Omental fat pad (tissue), 4 donors: ENCODE data around the gene SYNPR. TPM values are rescaled to one million over a fixed set of nuclear protein-coding genes. Genes with fewer than 3 reads are reported as not detected.

Experiments
- ATAC-seq: fragments of 150-250 bp; one replicate; pipeline ENCODE4 v1.9.1; 2016; ENCODE audit warnings: mild to moderate bottlenecking, moderate library complexity; ENCODE audit not compliant: low FRiP score
- DNase-seq: peaks from one replicate; pipeline ENCODE4 v3.0.0-alpha.2; 2019; ENCODE audit warnings: low spot score
- total RNA-seq, 4 donors: library from RNA; depleted of rRNA; stranded (reverse); fragments of >200 nt; gene quantifications; one replicate each; pipeline ENCODE4 v1.1.0, GENCODE V29; 2016
- TF ChIP-seq, protein P1 (sequence below), 3 donors: fragments of 450-650 bp; IDR thresholded peaks; one replicate each; pipeline ENCODE4 v1.5.1; 2016 to 2017; ENCODE audit warnings: antibody characterized with exemption in 3 of 3, mild to moderate bottlenecking in 3 of 3, moderate library complexity in 2 of 3

The SYNPR gene
- total RNA-seq, 4 donors from 2014 or later = not detected

DNA sequence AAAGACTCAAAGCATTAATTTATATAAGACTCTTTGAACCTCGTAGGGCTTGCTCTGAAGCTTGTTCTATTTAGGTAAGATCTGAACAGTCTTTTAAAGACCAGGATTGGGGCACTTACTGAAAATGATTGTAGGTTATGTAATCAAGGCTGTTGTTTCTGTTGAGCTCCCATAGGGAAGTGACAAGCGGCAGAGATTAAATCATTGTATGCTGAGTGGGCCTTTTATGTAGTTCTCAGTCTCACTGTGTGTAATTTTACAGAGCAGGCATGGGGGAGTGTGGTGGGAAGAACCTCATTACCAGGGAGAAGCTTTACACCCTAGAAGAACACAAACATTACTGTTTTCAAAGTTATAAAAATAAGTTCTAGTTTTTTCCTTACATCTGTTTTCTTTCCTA is 214.4 kb downstream of the SYNPR start:
- ATAC-seq = no peak
- no peak for DNase-seq
- TF ChIP-seq, protein P1, sequence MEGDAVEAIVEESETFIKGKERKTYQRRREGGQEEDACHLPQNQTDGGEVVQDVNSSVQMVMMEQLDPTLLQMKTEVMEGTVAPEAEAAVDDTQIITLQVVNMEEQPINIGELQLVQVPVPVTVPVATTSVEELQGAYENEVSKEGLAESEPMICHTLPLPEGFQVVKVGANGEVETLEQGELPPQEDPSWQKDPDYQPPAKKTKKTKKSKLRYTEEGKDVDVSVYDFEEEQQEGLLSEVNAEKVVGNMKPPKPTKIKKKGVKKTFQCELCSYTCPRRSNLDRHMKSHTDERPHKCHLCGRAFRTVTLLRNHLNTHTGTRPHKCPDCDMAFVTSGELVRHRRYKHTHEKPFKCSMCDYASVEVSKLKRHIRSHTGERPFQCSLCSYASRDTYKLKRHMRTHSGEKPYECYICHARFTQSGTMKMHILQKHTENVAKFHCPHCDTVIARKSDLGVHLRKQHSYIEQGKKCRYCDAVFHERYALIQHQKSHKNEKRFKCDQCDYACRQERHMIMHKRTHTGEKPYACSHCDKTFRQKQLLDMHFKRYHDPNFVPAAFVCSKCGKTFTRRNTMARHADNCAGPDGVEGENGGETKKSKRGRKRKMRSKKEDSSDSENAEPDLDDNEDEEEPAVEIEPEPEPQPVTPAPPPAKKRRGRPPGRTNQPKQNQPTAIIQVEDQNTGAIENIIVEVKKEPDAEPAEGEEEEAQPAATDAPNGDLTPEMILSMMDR (IDR thresholded peaks at IDR 0.05) = no peak

DNA sequence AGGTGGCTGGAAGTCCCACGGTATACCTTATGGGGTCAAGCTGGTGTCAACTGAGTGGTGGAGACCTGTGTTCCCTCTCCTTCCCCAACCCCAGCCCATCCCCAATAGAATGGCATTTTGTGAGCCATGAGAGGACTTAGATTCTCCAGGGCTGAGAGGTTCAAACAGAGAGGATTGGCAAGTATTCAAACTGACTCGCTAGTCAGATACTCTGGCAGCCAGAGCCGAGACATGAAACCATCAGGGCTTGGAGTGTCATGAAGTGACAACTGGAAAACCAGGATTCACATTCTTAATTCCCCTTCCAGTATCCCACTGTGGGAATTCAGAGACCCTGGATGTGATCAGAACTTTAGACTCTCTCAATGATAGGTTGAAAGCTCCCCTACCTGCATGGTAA is 215.0 kb downstream of the SYNPR start:
- TF ChIP-seq, protein P1 (IDR thresholded peaks at IDR 0.05) = no peak
- ATAC-seq (no peak), DNase-seq (no peak)

DNA sequence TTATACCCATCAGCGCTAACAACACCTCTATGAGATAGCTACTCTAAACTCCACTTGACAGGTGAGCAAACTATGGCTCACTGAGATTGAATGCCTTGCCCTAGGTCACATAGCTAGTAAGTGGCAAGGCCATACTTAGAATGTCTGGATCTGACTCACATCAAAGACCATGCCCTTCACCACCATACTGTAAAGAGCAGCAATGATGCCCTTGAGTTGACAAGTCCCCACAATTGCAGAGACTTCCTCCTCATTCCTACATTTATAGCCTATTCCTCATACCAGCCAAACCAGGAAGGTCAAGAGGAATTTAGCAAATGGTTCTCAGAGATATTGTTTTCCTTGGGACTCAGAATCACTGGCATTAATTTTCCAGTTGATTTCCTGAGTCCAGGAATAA is 216.5 kb downstream of the SYNPR start:
- DNase-seq = no peak
- TF ChIP-seq, protein P1 (IDR thresholded peaks at IDR 0.05) = no peak
- ATAC-seq = no peak

DNA sequence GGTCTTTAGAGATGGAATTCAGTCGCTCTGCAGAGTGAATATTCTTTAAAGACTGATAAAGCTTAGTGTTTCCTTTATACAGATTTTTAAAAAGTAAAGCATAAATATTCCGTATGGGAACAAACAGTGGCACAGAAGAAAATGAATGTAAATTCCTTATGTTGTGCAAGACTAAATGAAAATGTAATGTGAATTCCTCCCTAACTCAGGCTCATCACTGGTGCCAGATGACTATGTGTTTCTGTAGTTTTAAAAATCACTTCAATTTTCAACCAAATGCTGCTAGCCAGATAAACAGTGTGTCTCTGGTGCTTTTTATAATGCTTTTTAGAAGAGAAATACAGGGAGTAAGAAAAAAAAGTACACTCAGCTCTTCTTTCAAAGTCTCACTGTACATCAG is 219.5 kb downstream of the SYNPR start:
- no peak for DNase-seq
- ATAC-seq = no peak
- TF ChIP-seq, protein P1 (IDR thresholded peaks at IDR 0.05) = no peak

DNA sequence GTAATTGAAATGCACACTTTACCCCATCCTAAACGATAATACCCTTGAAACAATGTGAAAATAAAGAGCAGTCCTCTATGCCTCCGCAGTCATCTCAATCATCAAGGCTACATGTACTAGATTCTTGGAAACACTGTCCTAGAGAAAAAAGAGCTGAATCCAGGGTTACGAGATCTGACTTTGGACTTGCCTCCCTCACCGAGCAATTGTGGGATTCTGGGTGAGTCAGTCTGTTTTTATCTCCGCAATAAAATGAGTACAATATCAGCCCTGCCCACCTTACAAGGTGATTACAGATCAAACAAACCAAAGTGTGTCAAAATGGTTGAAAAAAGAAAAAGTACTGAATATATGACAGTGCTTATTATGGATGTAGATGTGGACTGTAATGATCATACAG is 222.1 kb downstream of the SYNPR start:
- DNase-seq (no peak), ATAC-seq (no peak)

DNA sequence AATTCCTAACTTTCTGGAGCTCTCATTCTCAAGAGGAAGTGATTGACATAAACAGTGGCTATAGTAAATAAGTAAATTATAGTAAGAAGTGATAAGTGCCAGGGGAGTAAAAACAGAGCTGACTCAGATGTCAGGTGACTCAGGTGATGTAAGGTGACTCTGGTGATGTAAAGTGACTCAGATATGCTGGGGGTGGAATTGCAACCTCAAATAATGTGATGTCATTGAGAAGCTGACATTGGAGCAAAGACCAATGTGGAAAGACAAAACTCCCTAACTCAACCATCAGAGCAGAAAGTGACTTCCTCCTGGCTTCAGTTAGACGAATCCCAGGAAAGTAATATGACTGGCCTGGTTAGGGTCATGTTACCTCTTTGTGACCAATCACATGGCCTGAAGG is 230.2 kb downstream of the SYNPR start:
- TF ChIP-seq, protein P1 (IDR thresholded peaks at IDR 0.05) = no peak
- DNase-seq = no peak
- ATAC-seq = no peak

More for the DNA sequence above, 222.1 kb downstream of the SYNPR start:
- TF ChIP-seq, protein P1 (IDR thresholded peaks at IDR 0.05) = no peak

DNA sequence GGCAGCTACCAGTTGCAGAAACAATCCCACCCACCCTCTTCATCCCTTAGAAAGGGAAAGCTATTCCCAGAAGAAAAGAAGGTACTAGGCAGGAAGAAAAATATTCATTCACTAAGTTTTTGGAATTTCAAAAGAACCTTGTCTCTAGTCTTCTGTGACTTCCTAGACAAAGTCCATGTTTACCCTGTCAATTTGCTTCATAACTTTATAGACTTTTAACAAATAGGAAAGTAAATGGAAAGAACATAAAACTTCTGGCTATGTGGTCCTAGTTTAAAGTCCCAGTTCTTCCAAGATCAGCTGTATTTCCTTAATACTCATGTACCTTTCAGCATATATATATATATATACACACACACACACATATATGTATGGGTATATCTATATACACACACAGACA is 230.7 kb downstream of the SYNPR start:
- TF ChIP-seq, protein P1 (IDR thresholded peaks at IDR 0.05) = no peak
- DNase-seq = no peak
- no peak for ATAC-seq
